Urothelium cell line (cell line): ENCODE measurements around the gene NPEPPS.
A peak's percentile ranks its signal among the peaks of the same experiment; 100 is the strongest.
"Not testable (repeated sequence)": the region's sequence is repeated elsewhere in the genome, so short reads cannot be mapped to it uniquely, and the experiment has no call there.

Experiments
- DNase-seq: peaks from one replicate; pipeline ENCODE4 v3.0.0; 2011; ENCODE audit warnings: low spot score, mixed read lengths
- FAIRE-seq: peaks from 2 replicates; lab custom pipeline; 2011; peaks lifted over from hg19 to GRCh38; lab: Jason Lieb, UNC

NPEPPS gene

GRCh38 chr17:47560517-47561043 is 29.7 kb downstream of the NPEPPS start:
- peak; percentile 40 for FAIRE-seq
- DNase-seq = not testable (repeated sequence)

GRCh38 chr17:47561698-47562405 is 30.9 kb downstream of the NPEPPS start:
- not testable (repeated sequence) for FAIRE-seq, DNase-seq

GRCh38 chr17:47562406-47562705 is 31.4 kb downstream of the NPEPPS start:
- FAIRE-seq = peak; percentile 87
- DNase-seq = not testable (repeated sequence)

DNA sequence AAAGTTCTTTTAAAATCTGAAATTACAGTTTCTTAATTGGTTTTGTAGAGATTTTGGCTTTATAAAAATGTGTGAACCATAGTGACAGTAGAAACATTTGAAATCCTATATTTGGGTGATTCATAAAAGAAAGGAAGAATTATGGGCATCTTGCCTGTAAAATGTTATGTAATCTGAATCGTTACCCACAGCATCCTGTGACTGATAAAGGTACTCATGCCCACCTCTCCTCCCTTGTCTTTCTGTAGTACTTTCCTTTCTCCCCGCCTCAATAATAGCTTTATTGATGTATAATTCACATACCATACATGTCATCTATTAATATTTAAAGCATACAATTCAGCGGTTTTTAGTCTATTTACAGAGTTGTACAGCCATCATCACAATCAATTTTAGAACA is 36.4 kb downstream of the NPEPPS start:
- not testable (repeated sequence) for FAIRE-seq, DNase-seq

DNA sequence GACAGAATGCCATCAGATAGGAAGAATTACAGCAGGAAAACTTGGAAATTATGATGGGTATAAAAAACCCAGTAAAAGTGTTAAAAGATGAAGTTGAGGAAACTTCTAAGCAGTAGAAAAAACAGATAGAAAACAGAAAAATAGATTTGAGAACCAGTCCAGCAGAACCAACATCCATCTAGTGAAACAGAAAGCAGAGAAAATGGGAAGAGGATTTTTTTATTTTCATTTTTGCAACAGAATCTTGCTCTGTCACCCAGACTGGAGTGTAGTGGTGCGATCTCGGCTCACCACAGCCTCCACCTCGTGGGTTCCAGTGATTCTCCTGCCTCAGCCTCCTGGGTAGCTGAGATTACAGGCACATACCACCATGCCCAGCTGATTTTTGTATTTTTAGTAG is 41.7 kb downstream of the NPEPPS start:
- DNase-seq, FAIRE-seq: not testable (repeated sequence)

GRCh38 chr17:47582416-47582815 is 51.5 kb downstream of the NPEPPS start:
- not testable (repeated sequence) for DNase-seq
- FAIRE-seq = peak; percentile 50

DNA sequence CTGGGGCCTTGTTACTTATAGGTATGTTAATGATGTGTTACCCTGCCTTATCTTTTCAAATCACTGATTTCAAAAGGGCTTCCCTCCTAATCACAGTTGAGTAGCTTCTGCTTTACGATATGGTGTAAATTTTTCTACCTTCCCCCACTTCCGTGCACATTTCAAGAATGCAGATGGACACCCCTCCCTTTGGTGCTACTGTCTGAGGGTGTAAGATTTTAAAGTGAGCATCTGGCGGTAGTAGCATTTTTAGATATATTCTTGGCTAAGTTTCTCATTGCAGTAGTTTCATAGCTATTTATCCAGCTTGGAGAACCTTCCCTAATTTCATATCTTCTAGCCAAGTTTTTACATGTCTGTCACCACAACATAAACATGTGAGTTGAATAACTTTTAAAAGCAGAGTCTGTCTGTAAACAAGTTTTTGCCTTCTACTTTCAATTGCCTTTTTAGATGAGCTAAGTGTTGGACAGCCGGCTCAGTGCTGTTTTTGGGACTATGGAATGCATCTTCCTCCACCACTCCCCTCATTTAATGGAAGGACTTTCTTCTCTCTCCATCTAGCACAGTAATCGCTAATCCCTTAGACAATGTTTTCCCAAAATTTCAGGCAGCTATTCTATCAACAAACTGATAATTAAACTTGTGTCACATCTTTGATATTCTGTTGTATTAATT is 55.6 kb downstream of the NPEPPS start:
- DNase-seq, FAIRE-seq: not testable (repeated sequence)

DNA sequence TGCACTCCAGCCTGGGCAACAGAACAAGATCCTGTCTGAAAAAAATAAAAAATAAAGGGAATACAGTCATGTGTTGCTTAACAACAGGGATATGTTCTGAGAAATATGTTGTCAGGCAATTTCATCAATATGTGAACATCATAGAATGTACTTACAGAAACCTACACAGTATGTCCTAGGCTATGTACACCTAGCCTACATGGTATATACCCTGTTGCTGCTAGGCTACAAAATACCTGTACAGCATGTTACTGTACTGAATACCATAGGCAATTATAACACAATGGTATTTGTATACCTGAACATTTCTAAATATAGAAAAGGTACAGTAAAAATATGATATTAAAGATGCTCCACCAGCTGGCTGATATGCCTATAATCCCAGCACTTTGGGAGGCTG is 62.6 kb downstream of the NPEPPS start:
- FAIRE-seq = peak; percentile 44

DNA sequence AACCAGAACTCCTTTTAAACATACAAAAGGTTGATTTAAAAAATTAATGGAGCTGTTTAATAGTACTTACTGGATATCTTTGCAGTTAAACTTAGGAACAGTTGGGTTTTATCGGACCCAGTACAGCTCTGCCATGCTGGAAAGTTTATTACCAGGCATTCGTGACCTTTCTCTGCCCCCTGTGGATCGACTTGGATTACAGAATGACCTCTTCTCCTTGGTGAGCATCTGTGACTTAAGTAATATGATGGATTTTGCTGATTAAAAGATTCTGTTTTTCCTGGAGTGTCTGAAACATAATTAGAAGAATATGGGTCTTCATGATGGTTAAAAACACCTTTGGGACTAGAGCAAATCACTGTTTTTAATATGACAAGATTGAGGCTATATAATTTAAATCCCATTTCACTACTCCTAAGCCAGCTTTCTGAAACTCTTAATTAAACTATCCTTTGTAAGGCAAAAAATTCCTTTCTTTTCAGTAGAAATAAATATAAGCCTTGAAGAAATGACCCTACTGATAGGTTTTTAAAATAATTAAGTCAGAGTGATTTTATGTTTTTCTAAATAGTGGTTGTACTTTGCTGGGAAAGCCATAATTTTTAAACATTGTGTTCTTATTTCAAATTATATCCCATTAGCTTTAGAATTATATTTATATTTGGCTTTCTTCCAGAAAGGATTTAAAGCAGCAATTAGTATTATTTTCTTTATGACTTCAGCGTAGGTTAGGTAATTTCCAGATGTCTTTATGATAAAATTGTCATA is 73.1 kb downstream of the NPEPPS start:
- no peak for FAIRE-seq
- no peak for DNase-seq

More for the DNA sequence above, 62.6 kb downstream of the NPEPPS start:
- DNase-seq = not testable (repeated sequence)

DNA sequence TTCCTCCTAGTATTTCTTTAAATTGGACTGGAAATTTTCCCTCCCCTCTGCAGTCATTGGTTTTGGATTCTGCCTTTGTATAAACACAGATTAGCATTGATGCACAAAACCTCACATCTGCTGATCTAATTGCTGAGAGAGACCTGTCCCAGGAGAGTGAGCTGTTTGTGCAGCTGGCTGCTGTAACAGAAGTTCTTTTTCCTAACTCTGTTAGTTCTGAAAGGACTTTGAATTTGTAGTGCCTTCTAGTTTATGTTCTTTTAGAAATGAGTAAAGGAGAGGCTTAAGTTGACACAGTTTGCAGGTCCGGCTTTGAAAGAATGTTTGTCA is 73.7 kb downstream of the NPEPPS start:
- no peak for FAIRE-seq
- DNase-seq = no peak

DNA sequence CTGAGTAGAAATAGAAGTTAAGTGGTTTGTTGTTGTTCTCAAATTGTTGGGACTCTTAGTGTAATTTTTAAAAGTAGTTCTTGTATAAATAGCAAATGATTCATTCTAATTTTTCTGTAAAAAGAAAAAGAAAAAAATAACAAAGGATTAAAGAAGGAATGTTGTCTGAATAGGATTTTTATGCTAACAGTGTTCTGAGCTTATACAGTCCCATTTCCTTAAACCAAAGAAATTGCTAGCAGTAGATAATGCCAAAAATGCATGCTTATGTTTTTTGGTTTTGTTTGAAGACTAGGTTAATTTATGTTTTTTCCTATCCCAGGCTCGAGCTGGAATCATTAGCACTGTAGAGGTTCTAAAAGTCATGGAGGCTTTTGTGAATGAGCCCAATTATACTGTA is 74.1 kb downstream of the NPEPPS start:
- no peak for DNase-seq
- FAIRE-seq = no peak

- FAIRE-seq (no peak), DNase-seq (no peak)
Observed at GRCh38 chr17:47607481-47607880, 76.6 kb downstream of the NPEPPS start.

DNA sequence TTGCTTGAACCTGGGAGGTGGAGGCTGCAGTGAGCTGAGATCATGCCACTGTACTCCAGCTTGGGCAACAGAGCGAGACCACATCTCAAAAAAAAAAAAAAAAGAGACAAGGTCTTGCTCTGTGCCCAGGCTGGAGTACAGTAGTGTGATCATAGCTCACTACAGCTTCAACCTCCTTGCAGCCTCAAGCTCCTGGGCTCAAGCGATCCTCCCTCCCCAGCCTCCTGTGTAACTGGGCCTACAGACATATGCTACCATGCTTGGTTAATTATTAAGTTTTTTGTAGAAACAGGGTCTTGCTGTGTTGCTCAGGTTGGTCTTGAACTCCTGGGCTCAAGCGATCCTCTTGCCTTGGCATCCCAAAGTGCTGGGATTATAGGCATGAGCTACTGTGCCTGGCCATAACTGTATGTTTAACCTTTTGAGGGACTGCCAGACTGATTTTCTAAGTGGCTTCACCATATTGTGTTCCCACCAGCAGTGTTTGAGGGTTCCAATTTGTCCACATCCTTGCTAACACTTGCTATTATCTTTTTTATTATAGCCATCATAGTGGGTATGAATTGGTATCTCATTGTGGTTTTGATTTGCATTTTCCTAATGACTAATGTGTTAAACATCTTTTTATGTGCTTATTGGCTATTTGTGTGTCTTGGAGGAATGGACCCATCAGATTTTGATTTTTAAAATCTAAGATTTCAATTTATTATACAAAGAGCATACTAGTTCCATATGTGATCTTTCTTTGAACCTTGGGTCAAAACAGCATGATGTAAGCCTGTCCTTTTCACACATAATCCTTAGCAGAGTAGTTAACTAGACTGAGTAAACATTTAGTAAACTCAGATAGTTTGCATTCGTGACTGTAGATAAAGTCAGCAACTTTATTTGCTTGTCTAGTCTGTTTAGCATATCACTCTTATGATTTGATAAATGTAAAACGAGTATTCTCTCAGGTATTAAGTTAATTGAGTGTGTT is 80.8 kb downstream of the NPEPPS start:
- no peak for DNase-seq
- FAIRE-seq = no peak

DNA sequence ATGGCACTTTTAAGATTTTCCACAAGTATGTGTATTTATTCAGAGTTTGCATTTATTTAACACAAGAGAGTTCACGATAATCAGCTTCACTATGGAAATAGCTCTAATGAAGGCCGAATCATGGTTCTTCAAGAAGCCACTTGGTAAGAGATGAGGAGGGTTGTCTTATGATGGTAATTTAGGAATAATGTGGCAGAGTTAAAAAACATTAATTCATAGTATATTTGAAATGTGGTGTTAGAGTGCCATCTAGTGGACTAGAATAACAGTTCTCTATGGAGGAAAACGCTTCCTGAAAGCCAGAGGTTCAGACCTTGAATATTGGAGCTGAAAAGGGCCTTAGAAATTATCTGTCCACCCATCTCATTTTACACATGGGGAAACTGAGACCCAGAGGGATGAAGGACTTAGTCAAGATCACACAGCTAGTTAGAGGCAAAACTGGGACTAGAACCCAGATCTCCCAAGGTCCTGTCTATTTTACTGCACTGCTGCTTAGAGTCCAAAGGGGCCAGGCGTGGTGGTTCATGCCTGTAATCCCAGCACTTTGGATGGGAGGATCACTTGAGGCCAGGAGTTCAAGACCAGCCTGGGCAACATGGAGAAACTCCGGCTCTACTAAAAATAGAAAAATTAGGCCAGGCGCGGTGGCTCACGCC is 85.0 kb downstream of the NPEPPS start:
- no peak for FAIRE-seq
- DNase-seq = peak; percentile 38

DNA sequence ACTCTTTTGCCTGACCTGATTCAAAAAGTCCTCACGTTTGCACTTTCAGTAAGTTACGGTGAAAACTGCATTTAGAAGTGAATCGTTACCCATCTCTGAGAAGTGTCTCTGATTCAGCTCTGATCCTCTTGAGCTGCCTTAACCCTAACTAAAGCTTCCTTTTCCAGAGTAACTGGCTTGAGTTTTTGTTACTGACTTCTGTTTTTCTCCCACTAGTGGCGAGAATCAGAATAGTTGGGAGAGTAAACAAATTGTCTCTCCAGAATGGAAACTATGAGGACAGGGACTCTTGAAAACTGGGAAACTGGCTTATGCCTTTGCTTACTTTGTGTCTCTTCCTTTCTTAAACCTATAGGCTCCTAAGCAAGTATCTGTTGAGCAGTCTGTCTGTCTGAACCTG is 87.5 kb downstream of the NPEPPS start:
- DNase-seq (no peak), FAIRE-seq (no peak)

DNA sequence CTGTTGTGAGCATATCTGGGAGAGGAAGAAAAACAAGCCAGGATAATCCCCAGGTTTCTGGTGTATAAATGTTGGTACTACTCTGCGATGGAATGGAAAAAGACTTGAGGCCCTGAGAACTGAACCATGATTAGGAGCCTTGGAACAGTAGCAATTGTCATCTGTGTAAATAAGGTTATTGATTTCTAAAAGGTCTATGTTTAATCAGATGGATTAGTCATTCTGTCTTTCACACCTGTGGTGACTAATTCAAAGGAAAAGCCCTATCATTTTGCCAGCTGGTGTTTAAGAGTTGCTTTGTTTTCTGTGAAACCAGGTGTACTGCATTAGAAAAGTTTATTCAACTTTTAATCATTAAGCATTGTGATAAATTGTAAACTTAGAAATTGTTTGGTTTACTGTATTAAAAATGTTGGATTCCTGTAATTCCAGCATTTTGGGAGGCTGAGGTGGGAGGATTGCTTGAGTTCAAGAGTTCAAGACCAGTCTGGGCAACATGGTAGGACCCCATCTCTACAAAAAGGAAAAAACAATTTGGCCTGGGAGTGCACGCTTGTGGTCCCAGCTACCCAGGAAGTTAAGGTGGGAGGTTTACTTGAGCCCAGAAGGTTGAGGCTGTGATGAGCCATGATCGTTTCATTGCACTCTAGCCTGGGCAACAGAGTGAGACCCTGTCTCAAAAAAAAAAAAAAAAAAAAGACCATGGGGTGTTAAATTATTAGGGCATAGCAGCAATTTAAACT is 89.8 kb downstream of the NPEPPS start:
- DNase-seq (no peak), FAIRE-seq (no peak)

DNA sequence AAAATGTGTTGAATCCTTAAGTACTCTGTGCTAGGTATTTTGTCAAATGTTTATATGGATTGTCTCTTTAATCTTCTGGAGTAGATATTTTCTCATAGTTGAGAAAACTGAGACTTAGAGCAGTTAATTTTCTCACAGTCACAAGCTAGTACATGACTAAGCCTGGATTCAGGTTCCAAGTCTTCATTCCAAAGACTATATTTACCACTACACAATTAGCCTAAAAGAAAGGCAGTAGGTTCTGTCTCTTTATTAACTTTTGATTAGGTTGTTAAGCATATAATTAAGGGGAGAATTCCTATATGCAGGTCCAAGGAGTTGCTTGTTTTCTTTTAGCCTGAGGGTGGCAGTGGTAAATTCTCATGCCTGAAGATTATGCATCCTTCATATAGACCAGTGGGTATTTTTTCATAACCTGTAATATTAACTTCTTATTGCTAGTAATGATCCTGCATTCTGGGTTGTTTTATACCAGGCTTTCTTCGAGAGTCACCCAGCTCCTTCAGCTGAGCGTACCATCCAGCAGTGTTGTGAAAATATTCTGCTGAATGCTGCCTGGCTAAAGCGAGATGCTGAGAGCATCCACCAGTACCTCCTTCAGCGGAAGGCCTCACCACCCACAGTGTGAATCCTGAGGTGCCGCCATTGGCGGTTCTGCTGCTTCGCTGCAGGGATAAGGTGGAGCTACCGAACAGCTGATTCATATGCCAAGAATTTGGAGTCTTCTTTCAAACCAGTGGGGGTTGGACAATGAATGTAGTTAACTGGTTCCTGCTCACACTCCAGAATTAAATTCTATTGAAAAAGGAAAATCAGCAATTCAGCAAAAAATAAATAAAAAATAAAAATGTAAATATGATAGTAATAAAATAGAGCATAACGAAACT is 90.6 kb downstream of the NPEPPS start:
- DNase-seq (peak; percentile 91), FAIRE-seq (peak; percentile 27)

GRCh38 chr17:47622180-47622549 is 91.3 kb downstream of the NPEPPS start:
- DNase-seq (no peak), FAIRE-seq (no peak)
